KG1 (cell line): ENCODE results near the gene TBC1D10A.

ENCODE experiments used
- DNase-seq: peaks from one replicate; lab custom pipeline; 2025; lab: John Stamatoyannopoulos, UW

Gene TBC1D10A

DNA sequence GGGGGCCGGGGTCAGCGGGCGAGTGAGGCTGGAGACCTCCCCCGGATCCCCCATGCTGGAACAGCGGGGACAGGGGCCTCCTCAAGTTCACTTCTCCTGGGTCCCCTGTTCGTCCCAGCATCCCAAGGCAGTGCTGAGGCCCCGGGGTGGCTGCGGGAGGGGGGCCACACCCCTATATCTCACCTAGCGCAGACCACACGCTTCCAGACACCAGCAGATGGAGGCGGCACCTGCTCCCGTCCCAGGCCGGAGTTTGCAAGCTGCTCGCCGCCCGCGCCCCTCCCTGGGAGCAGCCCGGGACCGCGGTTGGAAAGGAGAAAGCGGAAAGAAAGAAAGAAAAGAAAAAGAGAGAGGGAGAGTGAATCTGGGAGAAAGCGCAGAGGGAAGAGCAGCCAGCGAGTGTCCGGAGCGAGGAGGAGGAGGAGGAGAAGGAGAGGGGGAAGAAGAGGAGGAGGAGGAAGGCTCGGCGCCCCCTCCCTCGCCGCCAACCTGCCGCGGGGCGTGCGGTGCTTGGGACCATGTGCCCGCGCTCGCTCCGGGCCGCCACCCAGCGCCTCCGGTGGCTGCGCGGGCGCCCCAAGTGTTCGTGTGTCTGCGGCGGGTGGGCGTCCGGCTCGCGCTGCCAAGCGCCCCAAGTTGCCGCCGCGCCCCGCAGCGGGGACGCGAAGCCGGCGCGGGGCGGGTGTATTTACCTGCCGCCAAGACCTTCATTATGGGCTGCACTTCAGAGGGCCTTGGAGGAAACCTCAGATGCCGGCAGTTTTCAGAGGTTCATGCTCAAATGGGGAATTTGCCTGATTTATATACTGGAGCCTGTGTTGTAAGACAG, 80.5 kb downstream of the TBC1D10A start, which contains the start of gene LIF:
Gene LIF (minus strand): TSS at position 775 of the 829 bp plus-strand sequence. CDS start 64 bp downstream, at position 711.
- no peak for DNase-seq

DNA sequence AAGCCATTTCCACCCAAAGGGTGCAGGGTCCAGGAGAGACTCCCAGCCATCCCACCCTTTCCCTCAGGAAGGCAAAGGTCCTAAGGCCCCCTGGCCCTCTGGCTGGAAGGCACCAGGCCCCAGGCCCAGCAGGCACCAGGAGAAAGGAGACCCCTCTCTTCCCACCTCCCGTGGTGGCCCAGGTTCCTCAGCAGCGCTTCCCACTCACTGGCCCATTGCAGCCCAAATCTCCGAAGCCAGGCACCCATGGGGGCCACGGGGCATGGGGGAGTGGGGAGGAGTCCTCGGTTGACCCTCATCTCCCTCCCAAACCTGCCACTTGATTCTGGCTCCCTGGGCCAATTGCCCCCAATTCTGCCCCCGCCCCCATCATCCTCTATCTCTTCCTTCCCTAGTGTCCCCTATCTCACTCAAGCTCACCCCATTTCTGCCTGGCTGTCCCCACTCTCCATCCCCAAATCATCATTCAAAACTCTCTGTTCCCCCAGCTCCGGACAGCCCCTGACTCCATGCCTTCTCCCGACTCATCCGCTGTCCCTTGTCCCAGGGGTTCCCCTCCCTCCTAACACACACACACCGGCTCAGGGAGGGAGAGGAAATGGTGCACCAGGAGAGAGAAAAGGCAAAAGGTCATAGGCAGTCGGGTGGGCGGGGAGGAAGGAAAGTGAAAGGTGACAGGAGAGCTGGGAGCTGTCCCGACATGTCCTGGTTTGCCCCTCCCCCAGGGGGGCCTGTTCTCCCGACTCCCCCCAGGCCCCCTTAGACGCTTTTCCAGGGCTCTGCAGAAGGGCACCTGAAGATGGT, 81.4 kb downstream of the TBC1D10A start:
- DNase-seq = no peak

DNA sequence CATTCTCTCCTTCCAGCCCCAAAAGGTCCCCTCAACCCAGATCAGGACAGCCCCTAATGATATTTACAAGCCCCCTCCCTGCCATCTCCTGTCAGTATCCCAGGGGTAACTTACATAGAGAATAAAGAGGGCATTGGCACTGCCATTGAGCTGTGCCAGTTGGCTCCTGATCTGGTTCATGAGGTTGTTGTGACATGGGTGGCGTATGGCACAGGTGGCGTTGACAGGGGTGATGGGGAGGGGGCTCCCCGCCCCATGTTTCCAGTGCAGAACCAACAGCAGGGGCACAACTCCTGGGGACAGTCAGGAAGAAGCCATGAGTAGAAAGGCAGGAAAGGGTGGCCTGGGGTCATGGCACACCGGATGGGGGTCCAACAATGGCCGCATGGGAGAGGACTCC, 82.1 kb downstream of the TBC1D10A start:
- no peak for DNase-seq

DNA sequence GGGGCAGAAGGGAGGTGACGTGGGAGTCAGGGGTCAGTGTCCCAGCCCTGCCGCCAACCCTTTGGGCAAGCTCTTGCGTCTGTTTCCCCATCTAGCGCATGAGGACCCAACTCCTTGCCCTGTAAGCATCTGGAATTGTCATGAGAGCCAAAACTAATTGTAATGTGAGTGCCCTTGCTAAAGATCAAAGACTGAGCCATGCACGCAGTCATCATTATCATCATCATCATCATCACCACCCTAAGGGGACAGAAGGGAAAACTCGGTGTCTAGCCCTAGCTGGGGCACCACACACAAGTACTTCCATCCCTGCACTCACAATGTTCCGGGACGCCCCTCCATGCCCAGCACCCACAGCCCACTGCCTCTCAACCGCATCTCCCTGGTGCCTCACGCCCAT, 82.7 kb downstream of the TBC1D10A start:
- no peak for DNase-seq

DNA sequence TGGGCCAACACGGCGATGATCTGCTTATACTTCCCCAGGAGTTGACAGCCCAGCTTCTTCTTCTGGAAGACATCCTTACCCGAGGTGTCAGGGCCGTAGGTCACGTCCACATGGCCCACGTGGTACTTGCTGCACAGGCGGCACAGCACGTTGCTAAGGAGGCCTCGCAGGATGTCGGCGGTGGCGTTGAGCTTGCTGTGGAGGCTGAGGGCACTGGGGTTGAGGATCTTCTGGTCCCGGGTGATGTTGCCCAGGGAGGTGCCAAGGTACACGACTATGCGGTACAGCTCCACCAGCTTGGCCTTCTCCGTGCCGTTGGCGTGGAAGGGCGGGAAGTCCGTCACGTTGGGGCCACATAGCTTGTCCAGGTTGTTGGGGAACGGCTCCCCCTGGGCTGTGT, 83.1 kb downstream of the TBC1D10A start:
- DNase-seq = no peak
